ENCODE data around the gene SCCPDH. TPM values are rescaled to one million over a fixed set of nuclear protein-coding genes. Genes with fewer than 3 reads are reported as not detected.
A peak's percentile ranks its signal among the peaks of the same experiment; 100 is the strongest.

SCCPDH gene
- total RNA-seq, 1 donor from 2014 or later = 52.8 TPM

DNA sequence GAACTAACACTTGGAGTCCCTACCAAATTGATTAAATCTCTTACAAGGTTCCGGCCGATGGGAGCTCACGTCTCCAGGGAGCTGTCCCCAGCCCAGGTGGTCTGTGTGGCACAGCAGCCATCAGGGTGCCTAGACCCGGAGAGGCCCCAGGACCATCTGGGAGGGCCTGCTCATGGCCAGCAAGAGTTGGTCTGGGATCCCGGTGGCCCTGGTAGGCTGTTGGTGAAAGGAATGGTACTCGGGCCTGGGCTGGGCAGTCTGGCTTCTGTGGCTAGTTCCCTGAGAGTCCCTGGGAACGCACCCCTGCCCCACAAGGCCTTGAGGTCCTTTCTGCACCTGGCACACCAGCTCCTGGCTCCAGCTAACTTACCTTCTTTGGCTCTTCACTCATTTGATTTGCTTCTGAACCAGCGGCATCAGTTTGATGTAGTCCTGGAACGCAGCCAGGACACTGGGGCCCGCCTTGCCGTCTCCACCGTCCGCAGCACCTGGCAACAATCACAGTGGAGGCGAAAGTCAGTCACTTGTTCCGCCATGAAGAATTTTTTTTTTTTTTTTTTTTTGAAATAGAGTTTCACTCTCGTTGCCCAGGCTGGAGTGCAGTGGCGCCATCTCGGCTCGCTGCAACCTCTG lies 62.5 kb downstream of the SCCPDH start:
- DNase-seq = no peak

GRCh38 chr1:246787781-246788513 lies 63.7 kb downstream of the SCCPDH start:
- no peak for DNase-seq

GRCh38 chr1:246788895-246789338 lies 64.7 kb downstream of the SCCPDH start:
- peak; percentile 21 for DNase-seq

DNA sequence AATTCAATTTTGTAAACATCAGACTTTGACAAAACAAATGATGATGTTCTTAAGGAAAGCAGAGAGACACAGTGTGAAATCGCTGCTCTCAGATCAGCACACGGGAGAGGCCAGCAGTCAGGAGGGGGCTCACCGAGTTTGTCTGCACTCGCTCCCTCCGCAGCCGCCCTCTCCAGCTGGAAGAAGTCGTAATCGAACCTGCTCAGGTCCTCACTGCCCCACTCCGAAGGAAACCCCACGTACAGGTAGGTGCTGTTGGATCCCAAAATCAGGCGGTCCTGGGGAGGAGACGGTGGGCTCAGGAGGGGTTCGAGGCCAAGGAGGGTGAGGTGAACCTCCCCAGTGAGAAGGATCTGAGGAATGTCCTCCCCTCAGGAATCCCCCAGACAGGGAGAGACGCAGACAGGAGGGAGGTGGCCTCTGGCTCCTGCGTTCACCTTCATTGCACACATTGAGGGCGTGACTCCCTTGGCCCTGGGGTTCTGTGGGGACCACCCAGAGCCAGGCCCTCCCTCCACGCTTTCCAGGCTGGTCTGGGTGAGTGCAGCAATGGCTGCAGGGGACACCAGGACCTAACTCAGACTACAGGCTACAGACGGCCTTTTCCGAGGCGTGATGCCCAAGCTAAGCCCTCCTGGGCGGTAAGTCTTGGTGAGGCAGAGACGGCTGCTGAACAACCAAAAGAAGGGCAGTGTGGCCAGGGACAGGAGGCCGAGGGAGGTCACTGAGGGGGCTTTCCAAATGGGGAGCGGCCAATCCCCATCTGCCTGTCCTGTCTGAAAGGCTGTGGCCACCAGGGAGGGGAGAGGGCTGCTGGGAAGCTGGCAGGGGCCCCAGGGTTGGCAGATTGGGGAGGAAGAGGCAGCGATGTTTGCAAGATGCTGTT lies 65.5 kb downstream of the SCCPDH start:
- no peak for DNase-seq

DNA sequence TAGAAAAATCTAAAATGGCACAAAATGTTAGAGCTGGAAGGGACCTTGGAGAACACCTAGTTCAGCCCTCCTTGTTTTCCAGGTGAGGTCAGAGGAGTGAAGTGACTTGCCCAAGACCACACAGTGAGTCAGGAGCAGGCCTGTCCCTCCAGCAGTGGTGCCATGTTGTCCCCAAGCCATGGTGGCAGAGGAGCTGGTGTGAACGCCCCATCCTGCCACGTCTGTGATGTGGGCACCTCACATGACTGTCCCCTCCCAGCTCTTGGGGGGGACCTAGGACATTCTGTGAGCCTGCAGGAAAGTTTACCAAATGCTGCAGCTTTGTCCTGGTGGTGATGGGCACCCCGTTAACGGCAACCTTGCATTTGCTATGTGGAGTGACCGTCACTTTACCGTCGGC lies 66.2 kb downstream of the SCCPDH start:
- DNase-seq = no peak

- no peak for DNase-seq
Measured at GRCh38 chr1:246790833-246791232, 66.6 kb downstream of the SCCPDH start.

- no peak for DNase-seq
Measured at GRCh38 chr1:246791303-246791918, 67.2 kb downstream of the SCCPDH start.

DNA sequence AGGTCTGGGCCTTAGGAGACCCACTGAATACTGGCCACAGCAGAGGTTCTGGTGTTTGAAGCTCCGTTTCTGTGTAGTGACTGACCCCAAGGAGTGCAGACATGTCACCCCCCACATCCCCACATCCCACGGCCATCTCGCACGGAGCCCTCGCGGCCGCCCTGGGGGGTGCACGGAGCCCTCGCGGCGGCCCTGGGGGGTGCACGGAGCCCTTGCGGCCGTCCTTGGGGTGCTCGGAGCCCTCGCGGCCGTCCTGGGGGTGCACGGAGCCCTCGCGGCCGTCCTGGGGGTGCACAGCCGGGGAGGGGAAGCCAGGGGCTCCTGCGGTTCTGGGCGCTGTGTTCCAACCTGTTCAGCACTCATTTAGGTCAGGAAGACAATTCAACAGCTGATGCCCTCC lies 68.4 kb downstream of the SCCPDH start:
- DNase-seq = no peak

DNA sequence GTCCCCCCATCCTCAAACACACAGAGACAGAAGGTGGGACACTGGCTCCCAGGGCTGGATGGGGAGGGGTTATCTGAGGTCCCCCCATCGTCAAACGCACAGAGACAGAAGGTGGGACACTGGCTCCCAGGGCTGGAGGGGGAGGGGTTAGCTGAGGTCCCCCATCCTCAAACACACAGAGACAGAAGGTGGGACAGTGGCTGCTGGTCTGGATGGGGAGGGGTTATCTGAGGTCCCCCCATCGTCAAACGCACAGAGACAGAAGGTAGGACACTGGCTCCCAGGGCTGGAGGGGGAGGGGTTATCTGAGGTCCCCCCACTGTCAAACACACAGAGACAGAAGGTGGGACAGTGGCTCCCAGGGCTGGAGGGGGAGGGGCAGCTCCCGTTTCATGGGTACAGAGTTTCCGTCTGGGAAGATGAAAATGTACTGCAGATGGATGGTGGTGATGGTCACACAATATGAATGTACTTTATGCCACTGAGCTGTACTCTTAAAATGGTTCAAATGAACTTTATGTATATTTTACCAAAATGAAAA lies 69.2 kb downstream of the SCCPDH start:
- no peak for DNase-seq

DNA sequence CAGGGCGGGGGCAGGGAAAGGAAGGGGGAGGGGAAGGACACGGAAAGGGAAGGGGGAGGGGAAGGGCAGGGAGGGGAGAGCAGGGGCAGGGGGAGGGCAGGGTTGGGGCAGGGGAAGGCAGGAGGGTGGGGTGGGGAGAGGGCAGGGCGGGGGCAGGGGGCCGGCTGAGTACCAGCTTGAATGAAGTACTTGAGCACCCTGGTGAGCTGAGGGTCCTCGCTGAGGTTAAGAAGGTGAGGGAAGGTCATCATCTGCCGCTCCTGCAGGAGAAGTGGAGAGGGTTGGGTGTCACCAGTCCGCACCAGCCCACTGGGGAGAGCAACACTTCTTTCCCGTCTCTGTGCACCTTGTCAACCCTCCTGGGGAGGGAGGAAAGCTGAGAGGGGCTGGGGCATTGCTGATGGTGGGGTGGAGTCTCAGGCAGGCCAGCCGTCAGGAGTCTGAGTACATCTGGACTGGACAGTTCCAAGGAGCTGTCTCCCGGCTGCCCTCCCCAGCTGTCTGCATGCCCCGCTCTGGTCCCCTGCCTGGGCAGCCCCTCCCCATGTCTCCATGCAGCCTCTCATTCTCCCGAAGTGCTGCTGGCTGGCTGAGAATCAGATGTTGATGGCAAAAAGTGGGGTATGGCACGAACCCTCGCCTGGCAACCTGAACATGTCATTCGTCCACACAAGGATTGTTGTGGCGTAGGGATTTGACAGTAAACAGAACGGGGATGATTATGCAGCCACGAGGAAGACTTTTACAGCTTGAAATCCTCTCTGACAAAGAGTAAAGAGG lies 70.0 kb downstream of the SCCPDH start:
- no peak for DNase-seq

DNA sequence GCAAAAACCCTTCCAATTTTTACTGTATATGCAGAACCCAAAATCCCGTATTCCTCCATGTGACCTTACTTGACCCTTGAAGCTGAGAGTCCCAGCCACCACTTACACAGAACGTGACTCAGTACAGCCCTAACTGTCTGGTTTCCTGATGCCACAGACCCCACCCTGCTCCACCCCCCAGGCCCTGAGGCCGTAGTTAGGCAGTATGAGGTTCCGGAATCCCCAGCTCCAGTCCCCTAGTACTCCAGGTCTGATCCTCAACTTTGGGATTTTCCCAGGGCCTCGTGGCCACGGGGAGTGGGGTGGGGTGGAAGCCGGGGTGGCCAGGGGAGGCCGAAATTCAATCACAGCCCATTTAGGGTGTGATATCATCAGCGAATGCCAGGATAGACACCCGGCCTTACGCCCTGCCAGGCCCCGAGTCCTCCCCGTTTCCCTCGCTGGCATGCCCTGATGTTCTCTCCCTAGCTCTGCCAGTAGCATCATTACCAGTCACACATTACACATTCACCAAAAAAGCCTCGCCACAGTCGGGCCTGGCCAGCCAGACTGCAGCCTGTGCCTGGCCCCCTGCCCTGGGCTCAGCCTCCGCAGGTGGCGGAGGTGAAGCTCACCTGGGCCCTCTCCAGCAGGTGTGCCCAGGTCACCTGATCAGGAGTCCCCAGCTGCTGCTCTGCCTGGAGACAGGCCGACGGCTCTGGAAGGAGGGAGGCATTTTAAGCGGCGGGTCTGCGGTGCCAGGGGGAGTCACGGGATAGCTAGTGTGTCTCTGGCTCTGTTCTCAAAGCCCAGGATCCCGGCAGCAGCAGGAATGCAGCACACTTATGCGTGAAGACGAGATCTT lies 70.8 kb downstream of the SCCPDH start:
- no peak for DNase-seq

DNA sequence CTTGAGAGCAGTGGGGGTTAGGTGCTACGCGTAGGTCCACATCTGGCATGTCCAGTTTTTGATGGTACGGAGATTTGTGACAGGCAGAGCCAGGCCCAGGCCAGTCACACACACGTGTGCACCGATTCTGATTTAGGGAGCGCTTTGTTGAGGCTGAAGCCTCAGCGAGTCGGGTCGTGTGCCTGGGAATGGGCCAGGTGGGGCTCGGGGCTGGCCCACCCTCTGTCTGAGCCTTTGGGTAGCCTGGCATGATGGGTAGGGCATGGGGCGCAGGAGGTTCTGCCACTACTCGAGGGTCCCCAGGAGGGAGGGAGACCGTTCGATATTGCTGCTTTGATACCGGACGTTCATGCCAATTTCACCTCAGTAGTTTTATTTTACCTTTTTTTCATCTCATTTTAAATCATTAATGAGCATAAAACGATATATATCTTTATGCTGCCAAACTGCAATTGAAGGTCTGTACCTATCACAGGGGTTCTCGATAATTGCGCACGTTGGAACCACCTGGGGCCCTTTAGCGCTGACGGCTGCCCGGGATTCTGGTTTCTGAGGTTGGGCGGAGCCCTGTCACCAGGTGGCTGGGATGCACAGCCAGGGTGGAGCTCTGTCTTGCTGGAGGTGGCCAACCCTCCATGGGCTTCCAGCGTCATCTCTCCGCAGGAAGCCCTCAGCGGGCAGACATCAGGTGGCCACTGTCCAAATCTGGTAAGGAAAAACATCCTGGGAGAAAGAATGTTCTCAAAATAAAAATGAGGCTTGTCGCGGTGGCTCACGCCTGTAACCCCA lies 71.9 kb downstream of the SCCPDH start:
- no peak for DNase-seq

GRCh38 chr1:246797157-246797556 lies 72.9 kb downstream of the SCCPDH start:
- DNase-seq = no peak

DNA sequence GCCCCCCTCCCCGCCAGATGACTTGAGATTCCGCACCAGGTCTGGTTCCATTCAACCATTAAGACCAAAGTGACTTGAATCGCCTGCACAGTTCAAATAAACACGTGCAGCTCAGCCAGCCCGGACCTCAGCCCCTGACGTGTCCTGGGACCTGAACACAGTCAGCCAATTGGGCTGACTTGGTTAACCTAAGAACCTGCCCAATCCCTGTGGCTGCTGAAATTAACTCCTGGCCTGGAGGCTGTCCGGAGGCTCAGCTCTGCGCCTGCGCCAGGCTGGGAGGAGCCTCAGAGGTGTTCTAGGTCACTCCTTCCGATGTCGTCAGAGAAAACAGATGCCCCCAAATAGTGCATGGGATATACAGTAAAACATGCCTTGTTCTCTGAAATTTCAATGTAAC lies 73.4 kb downstream of the SCCPDH start:
- DNase-seq = no peak

DNA sequence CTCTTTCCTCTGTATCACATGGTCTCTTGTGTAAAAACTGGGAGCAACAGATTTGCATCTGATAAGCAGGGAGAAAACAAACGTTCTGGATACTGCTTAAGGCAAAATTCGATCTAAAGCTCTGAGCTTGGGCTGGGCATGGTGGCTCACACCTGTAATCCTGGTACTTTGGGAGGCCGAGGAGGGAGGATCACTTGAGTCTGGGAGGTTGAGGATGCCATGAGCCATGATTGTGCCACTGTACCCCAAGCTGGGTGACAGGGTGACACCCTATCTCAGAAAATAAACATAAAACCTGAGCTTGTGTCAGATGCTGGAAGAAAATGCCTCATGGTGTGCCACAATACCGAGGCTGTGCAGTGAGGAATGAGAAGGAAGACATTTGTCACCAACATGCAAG lies 73.9 kb downstream of the SCCPDH start:
- no peak for DNase-seq

GRCh38 chr1:246798606-246799496 lies 74.6 kb downstream of the SCCPDH start:
- no peak for DNase-seq

DNA sequence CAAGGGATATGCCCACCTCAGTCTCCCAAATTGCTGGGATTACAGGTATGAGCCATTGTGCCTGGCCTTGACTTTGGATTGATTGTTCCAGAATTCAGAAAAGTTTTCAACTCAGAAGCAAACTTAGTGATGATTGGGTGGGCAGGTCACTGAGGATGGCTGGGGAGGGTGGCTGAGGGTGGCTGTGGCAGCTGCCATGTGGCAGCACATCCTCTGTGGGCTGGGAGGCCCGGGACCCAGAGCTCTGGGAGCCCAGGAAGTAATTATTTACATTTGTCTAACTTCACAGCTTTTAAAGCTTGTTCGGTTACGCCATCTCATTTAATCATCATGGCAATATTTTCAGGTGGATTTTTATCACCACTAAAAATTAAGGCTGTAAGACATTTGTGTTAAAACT lies 76.1 kb downstream of the SCCPDH start:
- no peak for DNase-seq

DNA sequence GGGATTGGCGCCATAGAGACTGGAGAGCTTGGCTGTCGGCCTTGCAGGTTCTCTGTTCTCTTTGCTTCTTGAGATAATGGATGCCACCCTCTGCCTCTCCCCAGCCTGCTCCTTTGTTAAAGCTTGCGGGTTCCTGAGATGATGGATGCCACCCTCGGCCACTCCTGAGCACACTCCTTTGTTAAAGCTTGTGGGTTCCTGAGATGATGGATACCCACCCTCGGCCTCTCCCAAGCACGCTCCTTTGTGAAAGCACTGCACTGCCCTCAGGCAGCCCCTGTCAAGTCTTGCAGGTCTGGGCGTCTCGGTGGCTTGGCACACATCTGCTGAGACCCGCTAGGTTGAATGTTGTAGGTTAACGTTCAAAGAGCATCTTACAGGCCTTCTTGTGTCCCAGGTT lies 76.5 kb downstream of the SCCPDH start:
- no peak for DNase-seq

Measured in dermis blood vessel endothelial cell (primary cell).